ENCODE results near the gene PTPRCAP. TPM values are rescaled to one million over a fixed set of nuclear protein-coding genes. Genes with fewer than 3 reads are reported as not detected.

Gene PTPRCAP
- total and polyA plus RNA-seq, 2 experiments from 2014 or later = 3.3 to 3.5 TPM

GRCh38 chr11:67456068-67456705 lies 18.7 kb upstream of the PTPRCAP start:
- H3K36me3 ChIP-seq (ENCODE audit: insufficient read depth) = no peaks in the 10 kb centered on the region
- H3K4me3 ChIP-seq = no peak overlapping the region
- H3K9me2 ChIP-seq (ENCODE audit: insufficient read depth) = no peaks in the 10 kb centered on the region
- DNase-seq (ENCODE audit: low spot score) = no peak
- no peaks in the 10 kb centered on the region for H3K4me1 ChIP-seq (ENCODE audit: insufficient read depth)
- H3K4me2 ChIP-seq = no peak overlapping the region
- ATAC-seq = no peak
- no peaks in the 10 kb centered on the region for H3K27me3 ChIP-seq (ENCODE audit: insufficient read depth)
- Mint-ChIP-seq H3K36me3 (ENCODE audit: low read depth) (no peaks in the 10 kb centered on the region), H3K9me3 (no peaks in the 10 kb centered on the region), H3K27ac (no peak overlapping the region), H3K27me3 (ENCODE audit: insufficient read depth, low read depth, poor library complexity) (peaks cover 4% of the 10 kb centered on the region), H3K4me1 (no peaks in the 10 kb centered on the region), H3K4me3 (no peak overlapping the region)
- H4K20me1 ChIP-seq (replicated peaks; ENCODE audit: insufficient read depth) = no peaks in the 10 kb centered on the region
- H3K79me2 ChIP-seq (replicated peaks; ENCODE audit: insufficient read depth) = no peaks in the 10 kb centered on the region
- H3F3A ChIP-seq (replicated peaks; ENCODE audit: low read depth) = no peaks in the 10 kb centered on the region
- H2AFZ ChIP-seq = no peak overlapping the region
- no peak overlapping the region for H3K27ac ChIP-seq (ENCODE audit: low read depth)
- TF ChIP-seq NANOG (IDR thresholded peaks at IDR 0.05; ENCODE audit: borderline replicate concordance) = no peak
- no peak for TF ChIP-seq EZH2 (IDR thresholded peaks at IDR 0.05; ENCODE audit: low read depth, unreplicated experiment)
- TF ChIP-seq ETS1 (IDR thresholded peaks at IDR 0.05) = no peak
- TF ChIP-seq EZH2phosphoT487 (IDR thresholded peaks at IDR 0.05; ENCODE audit: unreplicated experiment) = no peak
- no peak for TF ChIP-seq ZNF114 (CRISPR knock-in tag; IDR thresholded peaks at IDR 0.05)
- TF ChIP-seq JUNB (IDR thresholded peaks at IDR 0.05; ENCODE audit: unreplicated experiment) = no peak
- no peak for TF ChIP-seq POLR2AphosphoS5 (IDR thresholded peaks at IDR 0.05; ENCODE audit: low read depth)
- TF ChIP-seq ZNF462 (CRISPR knock-in tag; IDR thresholded peaks at IDR 0.05) = no peak
- TF ChIP-seq STAT1 (IDR thresholded peaks at IDR 0.05; ENCODE audit: unreplicated experiment) = no peak
